ENCODE results near the gene KIF5A. TPM values are rescaled to one million over a fixed set of nuclear protein-coding genes. Genes with fewer than 3 reads are reported as not detected.

The KIF5A gene
- total and polyA plus RNA-seq, 2 of the 13 experiments (the other 11 are each of a cell fraction or from before 2014, with no cell fraction given), result 1.6 to 11.9 TPM

DNA sequence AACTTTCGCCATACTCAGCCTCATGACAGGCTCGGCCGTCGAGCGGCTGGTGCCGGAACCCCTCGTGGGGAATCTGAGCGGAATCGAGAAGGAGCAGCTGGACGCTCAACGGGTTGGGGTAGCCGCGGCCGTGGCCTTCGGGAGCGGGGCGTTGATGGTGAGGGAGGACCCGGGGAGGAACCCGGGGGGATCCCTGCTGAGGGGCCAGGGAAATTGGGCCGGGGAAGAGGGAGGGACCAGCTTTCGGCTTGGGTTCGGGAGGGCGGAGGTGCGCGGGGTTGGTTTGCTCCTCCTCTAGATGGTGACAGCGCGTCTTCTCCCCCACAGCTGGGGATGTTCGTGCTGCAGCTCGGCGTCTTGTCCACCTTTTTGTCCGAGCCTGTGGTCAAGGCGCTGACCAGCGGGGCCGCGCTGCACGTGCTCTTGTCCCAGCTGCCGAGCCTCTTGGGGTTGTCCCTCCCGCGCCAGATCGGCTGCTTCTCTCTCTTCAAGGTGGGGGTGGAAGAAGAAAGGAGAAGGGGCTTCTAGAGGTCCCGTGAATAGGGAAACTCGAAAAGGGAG is 71.2 kb downstream of the KIF5A start (continued):
- TF ChIP-seq, protein P1, sequence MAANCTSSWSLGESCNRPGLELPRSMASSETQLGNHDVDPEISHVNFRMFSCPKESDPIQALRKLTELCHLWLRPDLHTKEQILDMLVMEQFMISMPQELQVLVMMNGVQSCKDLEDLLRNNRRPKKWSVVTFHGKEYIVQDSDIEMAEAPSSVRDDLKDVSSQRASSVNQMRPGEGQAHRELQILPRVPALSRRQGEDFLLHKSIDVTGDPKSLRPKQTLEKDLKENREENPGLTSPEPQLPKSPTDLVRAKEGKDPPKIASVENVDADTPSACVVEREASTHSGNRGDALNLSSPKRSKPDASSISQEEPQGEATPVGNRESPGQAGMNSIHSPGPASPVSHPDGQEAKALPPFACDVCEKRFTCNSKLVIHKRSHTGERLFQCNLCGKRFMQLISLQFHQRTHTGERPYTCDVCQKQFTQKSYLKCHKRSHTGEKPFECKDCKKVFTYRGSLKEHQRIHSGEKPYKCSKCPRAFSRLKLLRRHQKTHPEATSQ (CRISPR knock-in tag; IDR thresholded peaks at IDR 0.05; ENCODE audit: borderline replicate concordance), result no peak
- TF ChIP-seq KMT2A (CRISPR knock-in tag; IDR thresholded peaks at IDR 0.05) (no peak), ZBTB38 (CRISPR knock-in tag; IDR thresholded peaks at IDR 0.05) (no peak), CBX1 (IDR thresholded peaks at IDR 0.05; ENCODE audit: low read depth) (no peak), ZNF773 (CRISPR knock-in tag; IDR thresholded peaks at IDR 0.05; ENCODE audit: borderline replicate concordance) (no peak), HNRNPH1 (optimal IDR thresholded peaks at IDR 0.05; ENCODE audit: low read depth, low read length) (no peak), EED (CRISPR knock-in tag; IDR thresholded peaks at IDR 0.05) (peak; percentile 29; the same call in 1 of the 2 replicates), FOXK2 (IDR thresholded peaks at IDR 0.05) (no peak), ZNF232 (CRISPR knock-in tag; IDR thresholded peaks at IDR 0.05; ENCODE audit: borderline replicate concordance) (no peak), EZH2 (conservative IDR thresholded peaks at IDR 0.05; ENCODE audit: low read depth, low read length) (no peak), MLLT10 (CRISPR knock-in tag; IDR thresholded peaks at IDR 0.05) (no peak), ZNF772 (CRISPR knock-in tag; IDR thresholded peaks at IDR 0.05) (no peak), HMGA1 (CRISPR knock-in tag; conservative IDR thresholded peaks at IDR 0.05) (no peak), BHLHE40 (IDR thresholded peaks at IDR 0.05; ENCODE audit: low read length) (no peak), CBFB (CRISPR knock-in tag; IDR thresholded peaks at IDR 0.05) (no peak), ZNF883 (CRISPR knock-in tag; IDR thresholded peaks at IDR 0.05; ENCODE audit: not compliant biosample characterization) (no peak), BORCS8-MEF2B (CRISPR knock-in tag; IDR thresholded peaks at IDR 0.05) (0 out of 2 replicates have a peak, but pooled peaks have one; percentile 20), ZBTB7A (CRISPR knock-in tag; IDR thresholded peaks at IDR 0.05) (no peak)
- TF ChIP-seq, protein P2, sequence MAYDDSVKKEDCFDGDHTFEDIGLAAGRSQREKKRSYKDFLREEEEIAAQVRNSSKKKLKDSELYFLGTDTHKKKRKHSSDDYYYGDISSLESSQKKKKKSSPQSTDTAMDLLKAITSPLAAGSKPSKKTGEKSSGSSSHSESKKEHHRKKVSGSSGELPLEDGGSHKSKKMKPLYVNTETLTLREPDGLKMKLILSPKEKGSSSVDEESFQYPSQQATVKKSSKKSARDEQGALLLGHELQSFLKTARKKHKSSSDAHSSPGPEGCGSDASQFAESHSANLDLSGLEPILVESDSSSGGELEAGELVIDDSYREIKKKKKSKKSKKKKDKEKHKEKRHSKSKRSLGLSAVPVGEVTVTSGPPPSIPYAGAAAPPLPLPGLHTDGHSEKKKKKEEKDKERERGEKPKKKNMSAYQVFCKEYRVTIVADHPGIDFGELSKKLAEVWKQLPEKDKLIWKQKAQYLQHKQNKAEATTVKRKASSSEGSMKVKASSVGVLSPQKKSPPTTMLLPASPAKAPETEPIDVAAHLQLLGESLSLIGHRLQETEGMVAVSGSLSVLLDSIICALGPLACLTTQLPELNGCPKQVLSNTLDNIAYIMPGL (CRISPR knock-in tag; IDR thresholded peaks at IDR 0.05; ENCODE audit: borderline replicate concordance in 1 of 2, low read depth in 1 of 2), result no peak; a peak in 1 of 4 replicates
- TF ChIP-seq, protein P3, sequence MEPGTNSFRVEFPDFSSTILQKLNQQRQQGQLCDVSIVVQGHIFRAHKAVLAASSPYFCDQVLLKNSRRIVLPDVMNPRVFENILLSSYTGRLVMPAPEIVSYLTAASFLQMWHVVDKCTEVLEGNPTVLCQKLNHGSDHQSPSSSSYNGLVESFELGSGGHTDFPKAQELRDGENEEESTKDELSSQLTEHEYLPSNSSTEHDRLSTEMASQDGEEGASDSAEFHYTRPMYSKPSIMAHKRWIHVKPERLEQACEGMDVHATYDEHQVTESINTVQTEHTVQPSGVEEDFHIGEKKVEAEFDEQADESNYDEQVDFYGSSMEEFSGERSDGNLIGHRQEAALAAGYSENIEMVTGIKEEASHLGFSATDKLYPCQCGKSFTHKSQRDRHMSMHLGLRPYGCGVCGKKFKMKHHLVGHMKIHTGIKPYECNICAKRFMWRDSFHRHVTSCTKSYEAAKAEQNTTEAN (CRISPR knock-in tag; conservative IDR thresholded peaks at IDR 0.05), result no peak
- TF ChIP-seq, protein P4, sequence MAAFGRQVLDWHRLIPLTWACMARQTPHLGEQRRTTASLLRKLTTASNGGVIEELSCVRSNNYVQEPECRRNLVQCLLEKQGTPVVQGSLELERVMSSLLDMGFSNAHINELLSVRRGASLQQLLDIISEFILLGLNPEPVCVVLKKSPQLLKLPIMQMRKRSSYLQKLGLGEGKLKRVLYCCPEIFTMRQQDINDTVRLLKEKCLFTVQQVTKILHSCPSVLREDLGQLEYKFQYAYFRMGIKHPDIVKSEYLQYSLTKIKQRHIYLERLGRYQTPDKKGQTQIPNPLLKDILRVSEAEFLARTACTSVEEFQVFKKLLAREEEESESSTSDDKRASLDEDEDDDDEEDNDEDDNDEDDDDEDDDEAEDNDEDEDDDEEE (CRISPR knock-in tag; IDR thresholded peaks at IDR 0.05), result no peak
- TF ChIP-seq, protein P5, sequence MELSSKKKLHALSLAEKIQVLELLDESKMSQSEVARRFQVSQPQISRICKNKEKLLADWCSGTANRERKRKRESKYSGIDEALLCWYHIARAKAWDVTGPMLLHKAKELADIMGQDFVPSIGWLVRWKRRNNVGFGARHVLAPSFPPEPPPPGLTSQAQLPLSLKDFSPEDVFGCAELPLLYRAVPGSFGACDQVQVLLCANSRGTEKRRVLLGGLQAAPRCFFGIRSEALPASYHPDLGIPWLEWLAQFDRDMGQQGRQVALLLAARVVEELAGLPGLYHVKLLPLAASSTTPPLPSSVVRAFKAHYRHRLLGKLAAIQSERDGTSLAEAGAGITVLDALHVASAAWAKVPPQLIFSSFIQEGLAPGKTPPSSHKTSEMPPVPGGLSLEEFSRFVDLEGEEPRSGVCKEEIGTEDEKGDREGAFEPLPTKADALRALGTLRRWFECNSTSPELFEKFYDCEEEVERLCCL (CRISPR knock-in tag; IDR thresholded peaks at IDR 0.05; ENCODE audit: borderline replicate concordance), result no peak
